Mesendoderm (in vitro differentiated cells): ENCODE data around the gene PLXNB2.

Experiments
- DNase-seq: peaks from one replicate; pipeline ENCODE4 v3.0.0; 2013
- H2AK5ac ChIP-seq: 2 replicates; pipeline ENCODE4 v1.6.1; 2013; ENCODE audit warnings: low read length, inconsistent platforms
- H2BK120ac ChIP-seq: 2 replicates; pipeline ENCODE4 v1.6.1; 2013; ENCODE audit warnings: low read depth, mild to moderate bottlenecking, low read length, moderate library complexity, mixed read lengths
- H2BK15ac ChIP-seq: replicated peaks from 2 replicates; pipeline ENCODE4 v1.6.1; 2013; ENCODE audit warnings: low read depth, mild to moderate bottlenecking, moderate library complexity
- H2BK5ac ChIP-seq: 2 replicates; pipeline ENCODE4 v1.6.1; 2013; ENCODE audit warnings: low read length, inconsistent platforms
- H3K18ac ChIP-seq: 2 replicates; pipeline ENCODE4 v1.6.1; 2013; ENCODE audit warnings: mild to moderate bottlenecking, low read length, mixed read lengths
- H3K23ac ChIP-seq: one replicate; pipeline ENCODE4 v1.6.1; 2013; ENCODE audit warnings: low read length
- H3K27ac ChIP-seq: 2 replicates; pipeline ENCODE4 v1.5.1; 2013; ENCODE audit warnings: low read depth, mild to moderate bottlenecking, inconsistent platforms, low read length, moderate library complexity
- H3K27me3 ChIP-seq: 2 replicates; pipeline ENCODE4 v1.6.1; 2013; ENCODE audit warnings: low read length, control low read depth, mild to moderate bottlenecking, inconsistent platforms; ENCODE audit not compliant: insufficient read depth, poor library complexity
- H3K36me3 ChIP-seq: 2 replicates; pipeline ENCODE4 v1.6.1; 2013; ENCODE audit warnings: low read length, inconsistent platforms; ENCODE audit not compliant: control insufficient read depth, insufficient read depth
- H3K4ac ChIP-seq: one replicate; pipeline ENCODE4 v1.6.1; 2013; ENCODE audit warnings: low read depth, mild to moderate bottlenecking, low read length, moderate library complexity
- H3K4me1 ChIP-seq: 2 replicates; pipeline ENCODE4 v1.6.1; 2013; ENCODE audit warnings: low read depth, low read length, inconsistent platforms; ENCODE audit not compliant: control insufficient read depth
- H3K4me2 ChIP-seq: 2 replicates; pipeline ENCODE4 v1.6.1; 2013; ENCODE audit warnings: low read length
- H3K4me3 ChIP-seq: 2 replicates; pipeline ENCODE4 v1.5.1; 2013; ENCODE audit warnings: mild to moderate bottlenecking, low read length
- H3K56ac ChIP-seq: one replicate; pipeline ENCODE4 v1.6.1; 2013; ENCODE audit warnings: low read length
- H3K79me1 ChIP-seq: 2 replicates; pipeline ENCODE4 v1.6.1; 2013; ENCODE audit warnings: low read length, inconsistent platforms
- H3K79me2 ChIP-seq: 2 replicates; pipeline ENCODE4 v1.6.1; 2013; ENCODE audit warnings: mild to moderate bottlenecking, low read length; ENCODE audit not compliant: control insufficient read depth, insufficient read depth
- H3K9ac ChIP-seq: 2 replicates; pipeline ENCODE4 v1.6.1; 2013; ENCODE audit warnings: low read length, inconsistent platforms
- H4K5ac ChIP-seq: one replicate; pipeline ENCODE4 v1.6.1; 2013; ENCODE audit warnings: low read length
- H4K8ac ChIP-seq: one replicate; pipeline ENCODE4 v1.6.1; 2013; ENCODE audit warnings: low read depth, mild to moderate bottlenecking, control low read depth, low read length, moderate library complexity
- WGBS: extraction: QIAGEN DNeasy Blood & Tissue Kit; methylation state at CpG from one replicate; pipeline ENCODE4 v1.1.7; 2013; ENCODE audit warnings: low lambda C conversion rate, missing lambda C conversion rate; ENCODE audit not compliant: insufficient coverage; ENCODE audit errors: extremely low coverage; 5-methylcytosine and 5-hydroxymethylcytosine counted together

The PLXNB2 gene

GRCh38 chr22:50289151-50289941, 18.1 kb downstream of the PLXNB2 start:
- H3K4me2 ChIP-seq = no peak overlapping the region
- no peak overlapping the region for H3K4me3 ChIP-seq
- H3K36me3 ChIP-seq = peaks cover 2% of the 10 kb centered on the region
- H4K8ac ChIP-seq = no peak overlapping the region
- no peak overlapping the region for H3K23ac ChIP-seq
- no peak overlapping the region for H3K4ac ChIP-seq
- no peak overlapping the region for H3K56ac ChIP-seq
- peaks cover 18% of the 10 kb centered on the region for H3K79me1 ChIP-seq
- H3K27ac ChIP-seq = no peak overlapping the region
- no peak overlapping the region for H3K18ac ChIP-seq
- no peaks in the 10 kb centered on the region for H3K27me3 ChIP-seq
- no peak overlapping the region for H2AK5ac ChIP-seq
- H3K4me1 ChIP-seq = peaks cover 6% of the 10 kb centered on the region
- H2BK120ac ChIP-seq = no peak overlapping the region
- no peak for DNase-seq
- H2BK15ac ChIP-seq = no peak overlapping the region
- no peak overlapping the region for H3K9ac ChIP-seq
- WGBS = no CpG with 5 or more reads among the region's 57 CpGs
- peaks cover 15% of the 10 kb centered on the region for H3K79me2 ChIP-seq
- no peak overlapping the region for H4K5ac ChIP-seq
- H2BK5ac ChIP-seq = no peak overlapping the region

- H3K23ac ChIP-seq = no peak overlapping the region
- peaks cover 2% of the 10 kb centered on the region for H3K36me3 ChIP-seq
- H3K27ac ChIP-seq = no peak overlapping the region
- H3K9ac ChIP-seq = no peak overlapping the region
- no peak overlapping the region for H2AK5ac ChIP-seq
- no peak overlapping the region for H3K56ac ChIP-seq
- H2BK15ac ChIP-seq = no peak overlapping the region
- no peak overlapping the region for H3K4me2 ChIP-seq
- no peak overlapping the region for H4K5ac ChIP-seq
- H3K79me2 ChIP-seq = peaks cover 12% of the 10 kb centered on the region
- DNase-seq = no peak
- H3K27me3 ChIP-seq = no peaks in the 10 kb centered on the region
- H3K79me1 ChIP-seq = peaks cover 13% of the 10 kb centered on the region
- H3K4me1 ChIP-seq = no peaks in the 10 kb centered on the region
- no peak overlapping the region for H3K18ac ChIP-seq
- H2BK120ac ChIP-seq = no peak overlapping the region
- WGBS = no CpG with 5 or more reads among the region's 31 CpGs
- H3K4ac ChIP-seq = no peak overlapping the region
- H2BK5ac ChIP-seq = no peak overlapping the region
- no peak overlapping the region for H4K8ac ChIP-seq
- no peak overlapping the region for H3K4me3 ChIP-seq
Observed at GRCh38 chr22:50287731-50288130, 19.7 kb downstream of the PLXNB2 start.

GRCh38 chr22:50286701-50287318, 20.6 kb downstream of the PLXNB2 start:
- H3K4me1 ChIP-seq = no peaks in the 10 kb centered on the region
- peaks cover 7% of the 10 kb centered on the region for H3K79me2 ChIP-seq
- DNase-seq = no peak
- peaks cover 7% of the 10 kb centered on the region for H3K79me1 ChIP-seq
- H2AK5ac ChIP-seq = no peak overlapping the region
- H3K27ac ChIP-seq = no peak overlapping the region
- H4K5ac ChIP-seq = no peak overlapping the region
- H3K36me3 ChIP-seq = peaks cover 3% of the 10 kb centered on the region
- H2BK15ac ChIP-seq = no peak overlapping the region
- no peak overlapping the region for H3K4me2 ChIP-seq
- WGBS = no CpG with 5 or more reads among the region's 40 CpGs
- H3K4me3 ChIP-seq = no peak overlapping the region
- H3K4ac ChIP-seq = no peak overlapping the region
- no peak overlapping the region for H3K56ac ChIP-seq
- no peak overlapping the region for H4K8ac ChIP-seq
- H3K23ac ChIP-seq = no peak overlapping the region
- no peak overlapping the region for H2BK120ac ChIP-seq
- H3K18ac ChIP-seq = no peak overlapping the region
- no peak overlapping the region for H3K9ac ChIP-seq
- H3K27me3 ChIP-seq = no peaks in the 10 kb centered on the region
- no peak overlapping the region for H2BK5ac ChIP-seq

GRCh38 chr22:50286275-50286674, 21.2 kb downstream of the PLXNB2 start:
- no peak overlapping the region for H2BK15ac ChIP-seq
- no peak overlapping the region for H3K18ac ChIP-seq
- no peaks in the 10 kb centered on the region for H3K4me1 ChIP-seq
- H4K8ac ChIP-seq = no peak overlapping the region
- H3K9ac ChIP-seq = no peak overlapping the region
- H3K4me3 ChIP-seq = no peak overlapping the region
- H3K4ac ChIP-seq = no peak overlapping the region
- H3K36me3 ChIP-seq = peaks cover 4% of the 10 kb centered on the region
- peaks cover 2% of the 10 kb centered on the region for H3K79me2 ChIP-seq
- no peak overlapping the region for H3K4me2 ChIP-seq
- no peak for DNase-seq
- H2BK5ac ChIP-seq = no peak overlapping the region
- WGBS = no CpG with 5 or more reads among the region's 21 CpGs
- H3K23ac ChIP-seq = no peak overlapping the region
- no peak overlapping the region for H2BK120ac ChIP-seq
- no peak overlapping the region for H4K5ac ChIP-seq
- no peaks in the 10 kb centered on the region for H3K27me3 ChIP-seq
- no peak overlapping the region for H2AK5ac ChIP-seq
- H3K56ac ChIP-seq = no peak overlapping the region
- H3K79me1 ChIP-seq = peaks cover 3% of the 10 kb centered on the region
- H3K27ac ChIP-seq = no peak overlapping the region

GRCh38 chr22:50285568-50286229, 21.7 kb downstream of the PLXNB2 start:
- no peaks in the 10 kb centered on the region for H3K79me2 ChIP-seq
- no peaks in the 10 kb centered on the region for H3K4me1 ChIP-seq
- no peak overlapping the region for H3K4me3 ChIP-seq
- no peak overlapping the region for H2AK5ac ChIP-seq
- DNase-seq = no peak
- no CpG with 5 or more reads among the region's 34 CpGs for WGBS
- H3K56ac ChIP-seq = no peak overlapping the region
- H3K79me1 ChIP-seq = peaks cover 3% of the 10 kb centered on the region
- no peak overlapping the region for H2BK5ac ChIP-seq
- H3K18ac ChIP-seq = no peak overlapping the region
- no peak overlapping the region for H4K5ac ChIP-seq
- no peak overlapping the region for H4K8ac ChIP-seq
- no peak overlapping the region for H2BK15ac ChIP-seq
- H3K4me2 ChIP-seq = no peak overlapping the region
- H3K27me3 ChIP-seq = no peaks in the 10 kb centered on the region
- H3K4ac ChIP-seq = no peak overlapping the region
- no peak overlapping the region for H3K9ac ChIP-seq
- no peak overlapping the region for H3K23ac ChIP-seq
- peaks cover 4% of the 10 kb centered on the region for H3K36me3 ChIP-seq
- H3K27ac ChIP-seq = no peak overlapping the region
- H2BK120ac ChIP-seq = no peak overlapping the region
